Measurements from ENCODE around the gene ASF1A.

ASF1A gene

DNA sequence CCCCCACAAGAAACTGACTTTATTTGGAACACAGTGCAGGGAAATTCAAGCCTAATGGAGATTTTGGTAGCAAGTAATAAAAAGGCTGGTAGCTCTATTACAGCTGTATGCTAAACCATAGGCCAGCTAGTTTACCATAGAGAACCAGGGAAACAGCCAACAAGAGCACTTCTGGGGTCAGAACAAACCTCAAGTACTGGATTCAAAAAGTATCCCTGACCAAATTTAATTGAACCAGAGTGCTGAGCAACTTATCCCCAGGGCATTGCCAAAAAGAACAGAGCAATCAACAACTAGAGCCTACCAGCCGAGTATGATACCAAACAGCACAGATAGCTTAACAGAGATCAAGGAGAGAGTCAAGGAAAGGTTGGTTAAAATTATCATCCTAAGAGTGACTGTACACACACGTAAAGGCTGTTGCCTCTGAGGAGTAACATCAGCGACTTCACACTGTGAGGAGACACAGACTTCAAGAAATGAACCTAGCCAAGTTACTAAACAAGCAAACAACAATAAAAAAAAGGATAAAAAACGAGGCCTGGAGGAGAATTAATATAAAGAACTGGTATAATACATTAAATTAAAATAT lies 11.5 kb upstream of the ASF1A start:
- H3K27ac ChIP-seq: no peak overlapping the region

DNA sequence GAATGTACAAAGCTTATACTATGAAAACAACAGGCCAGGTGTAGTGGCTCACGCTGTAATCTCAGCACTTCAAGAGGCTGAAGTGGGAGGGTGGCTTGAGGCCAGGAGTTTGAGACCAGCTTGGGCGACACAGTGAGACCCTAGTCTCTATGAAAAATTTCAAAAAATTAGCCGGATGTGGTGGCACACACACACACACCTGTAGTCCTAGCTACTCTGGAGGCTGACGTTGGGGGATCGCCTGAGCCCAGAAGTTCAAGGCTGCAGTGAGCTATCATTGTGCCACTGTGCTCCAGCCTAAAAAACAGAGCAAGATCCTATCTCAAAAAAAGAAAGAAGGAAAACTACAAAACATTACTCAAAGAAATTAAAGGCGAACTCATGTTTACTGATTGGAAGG lies 7.3 kb upstream of the ASF1A start:
- no peak overlapping the region for H3K4me3 ChIP-seq (ENCODE audit: low read depth, low read length)

More for the DNA sequence above, 11.5 kb upstream of the ASF1A start:
- TF ChIP-seq, protein P1, sequence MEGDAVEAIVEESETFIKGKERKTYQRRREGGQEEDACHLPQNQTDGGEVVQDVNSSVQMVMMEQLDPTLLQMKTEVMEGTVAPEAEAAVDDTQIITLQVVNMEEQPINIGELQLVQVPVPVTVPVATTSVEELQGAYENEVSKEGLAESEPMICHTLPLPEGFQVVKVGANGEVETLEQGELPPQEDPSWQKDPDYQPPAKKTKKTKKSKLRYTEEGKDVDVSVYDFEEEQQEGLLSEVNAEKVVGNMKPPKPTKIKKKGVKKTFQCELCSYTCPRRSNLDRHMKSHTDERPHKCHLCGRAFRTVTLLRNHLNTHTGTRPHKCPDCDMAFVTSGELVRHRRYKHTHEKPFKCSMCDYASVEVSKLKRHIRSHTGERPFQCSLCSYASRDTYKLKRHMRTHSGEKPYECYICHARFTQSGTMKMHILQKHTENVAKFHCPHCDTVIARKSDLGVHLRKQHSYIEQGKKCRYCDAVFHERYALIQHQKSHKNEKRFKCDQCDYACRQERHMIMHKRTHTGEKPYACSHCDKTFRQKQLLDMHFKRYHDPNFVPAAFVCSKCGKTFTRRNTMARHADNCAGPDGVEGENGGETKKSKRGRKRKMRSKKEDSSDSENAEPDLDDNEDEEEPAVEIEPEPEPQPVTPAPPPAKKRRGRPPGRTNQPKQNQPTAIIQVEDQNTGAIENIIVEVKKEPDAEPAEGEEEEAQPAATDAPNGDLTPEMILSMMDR (IDR thresholded peaks at IDR 0.05; ENCODE audit: low read depth, low read length): no peak
- H3K9me3 ChIP-seq (ENCODE audit: severe bottlenecking): no peaks in the 10 kb centered on the region
- H3K27me3 ChIP-seq (ENCODE audit: insufficient read depth, low read depth, severe bottlenecking): no peaks in the 10 kb centered on the region
- no peak for DNase-seq
- no peak overlapping the region for H3K4me3 ChIP-seq (ENCODE audit: low read depth, low read length)
- H3K36me3 ChIP-seq: no peaks in the 10 kb centered on the region

DNA sequence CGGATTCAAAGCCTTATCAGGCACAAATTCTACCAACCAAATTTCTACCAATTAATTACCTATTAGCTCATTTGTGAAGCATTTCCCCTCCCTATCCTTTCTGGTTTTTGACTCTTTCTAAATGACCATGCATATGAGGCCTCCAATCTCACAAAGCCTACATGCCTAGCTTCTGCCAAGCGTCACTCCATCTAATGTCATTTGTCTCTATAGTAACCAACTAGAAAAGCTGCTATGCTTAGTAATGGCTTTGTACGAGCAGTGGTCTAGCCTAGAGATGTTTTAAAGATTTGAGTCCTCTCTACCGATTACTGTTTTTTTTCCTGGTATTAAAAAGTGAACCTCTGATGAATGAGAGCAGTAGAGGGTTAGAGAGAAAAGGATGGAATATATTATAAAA lies 4.8 kb upstream of the ASF1A start:
- Histone ChIP-seq H3K36me3 (peaks cover 1% of the 10 kb centered on the region), H3K27me3 (ENCODE audit: insufficient read depth, low read depth, severe bottlenecking) (no peaks in the 10 kb centered on the region), H3K9me3 (ENCODE audit: severe bottlenecking) (no peaks in the 10 kb centered on the region), H3K27ac (no peak overlapping the region), H3K4me3 (ENCODE audit: low read depth, low read length) (no peak overlapping the region)
- no peak for DNase-seq
- TF ChIP-seq, protein P1 (IDR thresholded peaks at IDR 0.05; ENCODE audit: low read depth, low read length): no peak

More for the DNA sequence above, 7.3 kb upstream of the ASF1A start:
- Histone ChIP-seq H3K9me3 (ENCODE audit: severe bottlenecking) (no peaks in the 10 kb centered on the region), H3K27ac (no peak overlapping the region), H3K36me3 (no peaks in the 10 kb centered on the region), H3K27me3 (ENCODE audit: insufficient read depth, low read depth, severe bottlenecking) (no peaks in the 10 kb centered on the region)
- TF ChIP-seq, protein P1 (IDR thresholded peaks at IDR 0.05; ENCODE audit: low read depth, low read length): no peak
- DNase-seq: no peak

DNA sequence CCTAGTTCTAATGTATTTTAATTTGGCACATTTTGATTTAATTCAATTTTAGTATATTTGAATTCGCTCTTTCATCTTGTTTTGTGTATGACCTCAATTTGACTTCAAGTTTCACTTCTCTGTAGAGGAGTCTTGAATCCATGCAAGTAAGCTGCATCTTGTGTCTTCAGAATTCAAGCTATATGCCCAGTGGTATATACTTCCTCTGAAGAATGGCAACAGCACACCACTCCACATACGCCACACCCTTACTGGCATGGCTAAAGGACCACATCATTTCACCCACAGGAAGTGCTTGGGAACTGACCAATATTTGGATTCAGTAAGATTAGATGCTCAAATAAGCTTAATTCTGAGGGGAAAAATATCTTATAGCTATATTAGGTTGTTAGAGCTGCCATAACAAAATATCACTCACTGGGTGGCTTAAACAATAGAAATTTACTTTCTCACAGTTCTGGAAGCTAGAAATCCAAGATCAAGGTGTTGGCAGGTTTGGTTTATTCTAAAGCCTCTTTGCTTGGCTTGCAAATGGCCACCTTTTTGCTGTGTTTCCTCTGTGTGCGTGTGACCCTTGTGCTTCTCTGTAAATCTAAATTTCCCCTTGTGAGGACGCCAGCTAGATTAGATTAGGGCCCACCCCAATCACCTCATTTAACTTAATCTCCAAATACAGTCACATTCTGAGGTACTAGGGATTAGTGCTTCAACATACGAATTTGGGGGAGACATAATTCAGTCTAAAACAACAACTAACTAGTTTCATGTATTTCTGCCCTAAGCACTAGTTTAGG lies 2.8 kb upstream of the ASF1A start:
- Histone ChIP-seq H3K27ac (no peak overlapping the region), H3K27me3 (ENCODE audit: insufficient read depth, low read depth, severe bottlenecking) (no peaks in the 10 kb centered on the region), H3K4me3 (ENCODE audit: low read depth, low read length) (no peak overlapping the region), H3K9me3 (ENCODE audit: severe bottlenecking) (no peaks in the 10 kb centered on the region), H3K36me3 (peaks cover 10% of the 10 kb centered on the region)
- TF ChIP-seq, protein P1 (IDR thresholded peaks at IDR 0.05; ENCODE audit: low read depth, low read length): no peak
- no peak for DNase-seq

DNA sequence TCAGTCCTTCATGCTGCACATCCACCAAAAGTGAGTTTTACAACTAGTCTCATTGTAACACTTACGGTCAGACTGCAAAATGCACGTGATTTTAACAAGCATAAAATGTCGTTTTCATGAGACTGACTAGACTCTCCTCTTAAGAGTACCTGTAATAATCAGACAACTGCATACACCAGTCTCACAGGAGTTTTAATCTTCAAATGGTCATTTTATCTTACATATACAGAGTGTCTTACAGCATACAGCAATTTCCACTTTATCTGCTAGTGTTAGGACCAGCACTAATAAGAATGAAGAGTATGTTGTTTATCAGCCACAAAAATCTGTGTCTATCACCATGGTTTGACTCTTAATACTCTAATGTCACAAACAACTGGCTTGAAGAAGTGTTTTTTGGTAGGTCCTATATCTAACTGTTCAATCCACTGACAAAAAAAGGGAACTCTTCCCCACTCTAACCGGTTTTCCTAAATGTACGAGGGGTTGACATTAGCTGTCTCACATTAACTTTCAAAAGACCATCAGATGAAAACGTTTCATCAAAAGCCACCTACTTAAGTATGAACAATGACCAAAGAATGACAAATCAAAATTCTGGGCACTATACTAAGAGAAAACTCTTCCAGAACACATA lies 1.5 kb upstream of the ASF1A start:
- no peak overlapping the region for H3K27ac ChIP-seq
- no peak for DNase-seq
- TF ChIP-seq, protein P1 (IDR thresholded peaks at IDR 0.05; ENCODE audit: low read depth, low read length): no peak
- peaks cover 13% of the 10 kb centered on the region for H3K36me3 ChIP-seq
- no peaks in the 10 kb centered on the region for H3K27me3 ChIP-seq (ENCODE audit: insufficient read depth, low read depth, severe bottlenecking)
- H3K9me3 ChIP-seq (ENCODE audit: severe bottlenecking): no peaks in the 10 kb centered on the region
- no peak overlapping the region for H3K4me3 ChIP-seq (ENCODE audit: low read depth, low read length)

Measured in WERI-Rb-1 (cell line).